ENCODE measurements around the gene INTS6L. TPM values are rescaled to one million over a fixed set of nuclear protein-coding genes. Genes with fewer than 3 reads are reported as not detected.
A peak's percentile ranks its signal among the peaks of the same experiment; 100 is the strongest.
"Not testable (repeated sequence)": the region's sequence is repeated elsewhere in the genome, so short reads cannot be mapped to it uniquely, and the experiment has no call there.

Gene INTS6L
- total RNA-seq, 1 experiment from 2014 or later = 4.7 TPM

GRCh38 chrX:135522132-135522530, 1.7 kb downstream of the INTS6L start:
- DNase-seq (ENCODE audit: low read depth) = no peak

DNA sequence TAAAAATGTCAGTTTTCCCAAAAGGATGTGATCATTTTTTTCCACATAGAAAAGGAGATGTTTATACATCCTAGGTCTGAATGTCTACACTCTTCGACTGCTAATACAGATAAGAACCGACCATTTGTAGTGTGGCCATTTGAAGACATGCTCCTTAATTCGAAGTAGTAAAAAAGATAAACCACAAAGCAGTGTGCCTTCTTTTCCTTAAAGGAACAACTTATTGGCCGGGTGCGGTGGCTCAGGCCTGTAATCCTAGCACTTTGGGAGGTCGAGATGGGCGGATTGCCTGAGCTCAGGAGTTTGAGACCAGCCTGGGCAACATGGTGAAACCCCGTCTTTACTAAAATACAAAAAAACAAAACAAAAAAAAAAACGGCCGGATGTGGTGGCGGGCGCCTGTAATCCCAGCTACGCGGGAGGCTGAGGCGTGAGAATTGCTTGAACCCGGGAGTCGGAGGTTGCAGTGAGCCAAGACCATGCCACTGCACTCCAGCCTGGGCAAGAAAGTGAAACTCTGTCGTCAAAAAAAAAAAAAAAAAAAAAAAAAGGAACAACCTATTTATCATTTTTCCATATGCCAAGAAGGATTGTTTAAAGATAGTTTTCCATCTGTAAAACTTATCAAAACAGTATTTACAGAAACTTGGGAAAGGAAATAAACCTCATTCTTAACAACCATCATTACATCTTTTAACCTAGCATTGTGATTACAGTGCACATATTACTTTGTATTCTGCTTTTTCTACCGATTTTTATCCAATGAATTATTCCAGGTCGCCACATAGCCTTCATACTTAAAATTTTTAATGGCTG, 2.6 kb downstream of the INTS6L start:
- DNase-seq (ENCODE audit: low read depth) = no peak

DNA sequence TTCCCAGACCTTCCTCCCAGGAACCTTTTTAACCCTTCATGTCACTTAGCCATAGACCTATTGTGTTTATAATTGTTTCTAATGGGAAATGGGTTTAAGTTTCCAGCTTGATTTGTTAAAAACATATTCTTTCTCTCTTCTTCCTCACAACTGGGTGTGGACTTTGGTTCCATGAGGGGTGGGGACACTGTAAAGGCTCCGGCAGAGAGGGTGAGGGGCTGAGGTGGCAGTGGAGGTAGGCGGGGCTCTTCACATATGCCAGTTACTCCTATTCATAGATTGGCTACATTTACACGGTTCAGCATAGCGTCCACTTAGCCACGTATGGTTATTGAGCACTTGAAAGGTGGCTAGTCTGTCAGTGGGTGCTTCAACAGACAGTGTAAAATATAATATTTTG, 7.8 kb downstream of the INTS6L start:
- DNase-seq (ENCODE audit: low read depth) = no peak

GRCh38 chrX:135528756-135529155, 8.3 kb downstream of the INTS6L start:
- no peak for DNase-seq (ENCODE audit: low read depth)

- no peak for DNase-seq (ENCODE audit: low read depth)
Observed at GRCh38 chrX:135530097-135530496, 9.6 kb downstream of the INTS6L start.

- no peak for DNase-seq (ENCODE audit: low read depth)
Observed at GRCh38 chrX:135531813-135532212, 11.4 kb downstream of the INTS6L start.

- DNase-seq (ENCODE audit: low read depth) = no peak
Observed at GRCh38 chrX:135535077-135535940, 14.8 kb downstream of the INTS6L start.

GRCh38 chrX:135536877-135537276, 16.4 kb downstream of the INTS6L start:
- no peak for DNase-seq (ENCODE audit: low read depth)

DNA sequence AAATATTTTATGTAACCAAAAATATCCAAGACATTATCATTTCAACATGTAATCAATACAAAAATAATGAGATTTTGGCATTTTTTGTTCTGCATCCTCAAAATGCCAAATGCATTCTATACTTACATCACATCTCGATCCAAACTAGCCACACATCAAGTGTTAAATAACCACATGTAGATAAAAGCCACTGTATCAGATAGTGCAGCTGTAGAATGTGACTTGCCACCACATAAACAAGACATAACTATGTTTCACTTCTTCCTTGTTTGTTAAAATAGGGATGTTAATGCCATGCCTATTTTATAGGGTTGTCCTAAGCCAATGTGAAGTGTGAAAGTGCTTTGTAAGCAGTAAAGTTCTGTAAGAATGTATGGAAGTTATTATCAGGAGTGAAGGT, 20.9 kb downstream of the INTS6L start:
- no peak for DNase-seq (ENCODE audit: low read depth)

DNA sequence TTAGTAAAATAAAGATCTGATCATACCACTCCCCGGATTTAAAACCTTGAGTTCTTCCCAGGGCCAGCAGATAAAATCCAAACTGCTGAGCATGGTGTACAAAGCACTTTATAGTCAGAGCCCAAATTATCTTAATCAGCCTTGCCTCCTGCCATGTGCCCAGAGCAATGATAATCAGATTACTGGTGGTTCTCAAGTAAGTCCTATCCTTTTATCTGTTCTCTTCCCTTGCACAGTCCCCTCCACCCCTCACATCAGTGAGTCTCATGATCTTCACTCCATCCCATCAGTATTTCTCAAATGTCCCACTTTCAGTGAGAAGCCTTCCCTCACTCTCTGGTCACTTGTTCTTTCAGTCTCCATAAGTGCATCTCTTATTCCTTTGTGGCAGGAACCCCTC, 22.7 kb downstream of the INTS6L start:
- DNase-seq (ENCODE audit: low read depth) = no peak

GRCh38 chrX:135543924-135544323, 23.5 kb downstream of the INTS6L start:
- peak; percentile 3 for DNase-seq (ENCODE audit: low read depth)

- no peak for DNase-seq (ENCODE audit: low read depth)
Observed at GRCh38 chrX:135544338-135544948, 24.0 kb downstream of the INTS6L start.

DNA sequence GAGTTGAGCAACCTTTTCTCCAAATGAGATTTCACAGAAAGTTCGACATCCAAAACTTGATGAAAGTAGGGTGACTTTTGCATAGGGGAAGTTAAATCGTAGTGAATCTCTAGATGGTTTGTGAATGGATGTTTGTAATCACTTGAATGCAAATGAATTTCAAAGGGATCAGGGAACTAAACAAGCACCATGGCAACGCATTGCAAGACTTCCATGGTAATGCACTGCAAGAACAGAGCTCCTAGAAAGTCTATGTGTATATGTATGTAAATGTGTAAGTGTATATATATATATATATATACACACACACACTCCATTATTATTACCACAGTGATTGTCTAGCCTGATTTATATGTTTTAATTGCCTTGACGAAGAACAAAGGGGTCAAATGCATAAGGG, 27.3 kb downstream of the INTS6L start:
- DNase-seq (ENCODE audit: low read depth) = no peak

DNA sequence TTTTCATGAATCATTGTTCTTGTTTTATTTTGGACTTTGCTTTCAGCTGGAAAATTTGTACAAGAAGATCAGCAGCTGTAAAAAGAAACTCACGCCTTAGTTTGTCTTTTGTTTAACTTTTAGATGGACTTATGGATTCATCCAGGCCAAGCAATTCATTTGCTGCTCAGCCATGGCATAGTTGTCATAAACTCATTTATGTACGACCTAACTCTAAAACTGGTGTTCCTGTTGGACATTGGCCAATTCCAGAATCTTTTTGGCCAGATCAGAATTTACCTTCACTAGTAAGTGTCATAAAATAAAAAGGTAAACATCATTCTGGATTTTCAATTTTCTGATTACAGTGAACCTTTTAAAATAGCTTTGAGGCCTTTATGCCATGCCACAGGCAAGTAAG, 29.1 kb downstream of the INTS6L start:
- no peak for DNase-seq (ENCODE audit: low read depth)

GRCh38 chrX:135556055-135556454, 35.6 kb downstream of the INTS6L start:
- no peak for DNase-seq (ENCODE audit: low read depth)

DNA sequence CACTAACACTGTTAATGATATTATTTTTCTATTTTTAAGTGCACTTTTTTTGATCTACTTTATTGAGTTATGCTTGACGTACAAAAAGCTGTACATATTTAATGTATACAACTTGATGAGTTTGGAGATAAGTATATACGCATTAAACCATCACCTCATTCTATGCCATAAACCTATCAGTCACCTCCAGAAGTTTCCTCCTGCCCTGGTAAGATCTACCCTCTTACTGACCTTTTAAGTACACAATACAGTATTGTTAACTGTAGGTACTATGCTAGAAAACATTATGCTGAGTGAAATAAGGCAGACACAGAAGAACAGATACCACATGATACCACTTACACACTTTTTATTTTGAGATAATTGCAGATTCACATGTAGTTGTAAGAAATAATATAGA, 36.9 kb downstream of the INTS6L start:
- DNase-seq (ENCODE audit: low read depth) = no peak

- no peak for DNase-seq (ENCODE audit: low read depth)
Observed at GRCh38 chrX:135572436-135572835, 52.0 kb downstream of the INTS6L start.

- DNase-seq (ENCODE audit: low read depth) = no peak
Observed at GRCh38 chrX:135581496-135581895, 61.0 kb downstream of the INTS6L start.

DNA sequence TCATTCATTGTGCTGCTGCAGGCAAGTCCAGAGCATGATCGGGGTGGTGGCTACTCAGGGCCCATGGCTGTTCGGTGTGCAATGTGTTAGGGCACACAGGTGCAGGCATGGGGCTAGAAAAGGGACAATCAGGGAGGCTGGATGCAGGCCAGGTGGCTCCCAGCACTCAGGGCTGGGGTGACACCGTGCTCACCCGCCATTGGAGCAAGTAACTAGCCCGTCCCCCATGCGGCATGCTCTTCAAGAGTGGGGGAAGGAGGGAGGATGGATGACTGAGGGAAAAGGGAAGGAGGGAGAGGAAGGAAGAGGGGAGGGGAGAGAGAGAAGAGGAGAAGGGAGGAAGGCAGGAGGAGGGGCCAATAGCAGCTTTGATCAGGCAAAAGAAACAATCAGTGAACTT, 64.7 kb downstream of the INTS6L start:
- DNase-seq (ENCODE audit: low read depth) = no peak

- DNase-seq (ENCODE audit: low read depth) = no peak
Observed at GRCh38 chrX:135591871-135592270, 71.4 kb downstream of the INTS6L start.

- not testable (repeated sequence) for DNase-seq (ENCODE audit: low read depth)
Observed at GRCh38 chrX:135594049-135594448, 73.6 kb downstream of the INTS6L start.

DNA sequence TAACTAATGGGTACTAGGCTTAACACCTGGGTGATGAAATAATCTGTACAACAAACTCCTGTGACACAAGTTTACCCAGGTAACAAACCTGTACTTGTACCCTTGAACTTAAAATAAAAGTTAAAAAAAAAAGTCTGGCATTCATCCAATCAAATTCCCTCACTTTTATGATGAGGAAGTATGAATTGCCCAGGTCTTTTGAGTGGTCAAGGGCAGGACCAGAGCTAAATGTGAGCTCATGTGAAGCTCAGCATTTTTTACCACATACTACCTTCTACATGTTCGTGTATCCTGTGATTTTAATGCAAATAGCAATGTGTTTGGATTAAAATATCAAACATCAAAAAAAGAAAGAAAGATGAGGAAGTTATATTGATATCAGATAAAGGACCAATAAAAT, 74.0 kb downstream of the INTS6L start:
- not testable (repeated sequence) for DNase-seq (ENCODE audit: low read depth)

DNA sequence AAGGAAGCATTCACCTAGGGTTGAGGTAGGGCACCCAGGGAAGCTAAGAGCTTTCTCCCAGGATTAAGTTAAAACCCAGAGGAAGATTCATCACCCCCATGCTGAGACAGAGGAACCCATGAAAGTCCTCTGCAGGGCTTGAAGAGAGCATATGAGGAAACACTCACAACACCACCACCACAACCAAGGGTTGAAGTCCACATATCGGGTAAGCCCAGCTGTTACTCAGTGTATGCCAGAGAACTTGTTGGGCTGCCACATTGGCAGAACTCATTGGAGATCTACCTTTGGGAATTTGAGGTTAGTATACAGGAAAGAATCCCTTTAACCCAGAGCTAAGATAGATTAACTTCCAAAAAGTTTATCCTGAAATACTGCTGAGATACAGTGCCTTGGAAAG, 75.1 kb downstream of the INTS6L start:
- no peak for DNase-seq (ENCODE audit: low read depth)
